ENCODE measurements around the gene AKAP8.

- TF ChIP-seq CTCF (IDR thresholded peaks at IDR 0.05) (no peak), POLR2A (IDR thresholded peaks at IDR 0.05) (no peak)
These were observed 536 bp upstream of the AKAP8 start for GRCh38 chr19:15379999-15380647.
